ENCODE data around the gene RPS21.

DNA sequence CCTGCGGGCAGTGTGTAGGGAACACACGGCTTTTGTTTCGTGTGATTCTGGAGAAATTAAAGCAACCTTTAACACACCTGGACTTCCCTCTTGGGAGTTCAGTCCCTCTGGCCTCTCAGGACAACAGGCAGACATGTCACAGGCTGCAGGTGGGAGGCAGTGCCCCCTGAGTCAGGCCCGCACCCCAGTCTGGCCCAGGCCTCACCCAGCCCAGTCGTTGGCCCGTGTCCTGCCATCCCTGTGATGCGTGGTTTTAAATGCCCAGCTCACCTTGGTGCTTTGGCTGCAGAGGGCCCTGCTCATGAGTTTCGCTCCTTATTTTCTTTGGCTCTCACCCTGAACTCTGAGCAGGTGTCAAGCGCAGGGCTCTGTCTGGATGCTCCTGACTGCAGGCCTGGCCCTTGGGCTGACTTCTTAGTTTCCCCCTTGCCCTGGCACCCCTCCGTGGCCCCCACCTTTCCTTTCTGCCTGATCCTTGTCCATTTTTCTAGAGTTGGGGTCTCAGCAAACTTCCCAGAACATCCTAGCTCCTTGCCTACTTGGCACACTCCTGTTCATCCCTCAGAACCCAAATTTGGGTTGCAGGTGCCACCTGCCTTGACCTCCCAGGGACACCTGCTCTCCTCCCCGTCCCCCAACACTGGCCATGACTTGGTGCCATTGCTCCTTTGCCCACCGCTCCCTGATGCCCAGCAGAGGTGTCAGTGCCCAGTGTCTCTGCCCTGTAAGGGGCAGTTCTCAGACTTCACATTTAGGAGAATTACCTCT is 22.4 kb downstream of the RPS21 start:
- TF ChIP-seq, protein P1, sequence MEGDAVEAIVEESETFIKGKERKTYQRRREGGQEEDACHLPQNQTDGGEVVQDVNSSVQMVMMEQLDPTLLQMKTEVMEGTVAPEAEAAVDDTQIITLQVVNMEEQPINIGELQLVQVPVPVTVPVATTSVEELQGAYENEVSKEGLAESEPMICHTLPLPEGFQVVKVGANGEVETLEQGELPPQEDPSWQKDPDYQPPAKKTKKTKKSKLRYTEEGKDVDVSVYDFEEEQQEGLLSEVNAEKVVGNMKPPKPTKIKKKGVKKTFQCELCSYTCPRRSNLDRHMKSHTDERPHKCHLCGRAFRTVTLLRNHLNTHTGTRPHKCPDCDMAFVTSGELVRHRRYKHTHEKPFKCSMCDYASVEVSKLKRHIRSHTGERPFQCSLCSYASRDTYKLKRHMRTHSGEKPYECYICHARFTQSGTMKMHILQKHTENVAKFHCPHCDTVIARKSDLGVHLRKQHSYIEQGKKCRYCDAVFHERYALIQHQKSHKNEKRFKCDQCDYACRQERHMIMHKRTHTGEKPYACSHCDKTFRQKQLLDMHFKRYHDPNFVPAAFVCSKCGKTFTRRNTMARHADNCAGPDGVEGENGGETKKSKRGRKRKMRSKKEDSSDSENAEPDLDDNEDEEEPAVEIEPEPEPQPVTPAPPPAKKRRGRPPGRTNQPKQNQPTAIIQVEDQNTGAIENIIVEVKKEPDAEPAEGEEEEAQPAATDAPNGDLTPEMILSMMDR (IDR thresholded peaks at IDR 0.05), result no peak
- no peak for TF ChIP-seq ZFX (IDR thresholded peaks at IDR 0.05; ENCODE audit: borderline replicate concordance)
